OCI-LY3 (cell line): ENCODE results near the gene ST6GALNAC5.
A peak's percentile ranks its signal among the peaks of the same experiment; 100 is the strongest.

Source experiments
- H2AFZ ChIP-seq: fragments of 200-600, 300-600 bp; shearing (Covaris generic); 2 replicates; pipeline ENCODE4 v1.6.0; 2014; ENCODE audit warnings: antibody characterized with exemption, low read depth, low read length
- H3K27ac ChIP-seq: fragments of 200-600, 300-600 bp; sonication (generic); 2 replicates; pipeline ENCODE4 v1.5.1; 2014; ENCODE audit warnings: mild to moderate bottlenecking, low read length, moderate library complexity, mixed read lengths
- H3K27me3 ChIP-seq: fragments of 200-600, 300-600 bp; sonication (generic); 2 replicates; pipeline ENCODE4 v1.6.1; 2014; ENCODE audit warnings: low read depth, low read length, mixed read lengths
- H3K36me3 ChIP-seq: fragments of 200-600, 300-600 bp; sonication (generic); replicated peaks from 2 replicates; pipeline ENCODE3; 2014; ENCODE audit warnings: low read depth, low read length, mixed read lengths
- H3K4me1 ChIP-seq: fragments of 300-600, 200-600 bp; sonication (generic); 2 replicates; pipeline ENCODE4 v1.6.1; 2014; ENCODE audit warnings: low read length, mixed read lengths
- H3K4me2 ChIP-seq: fragments of 200-600, 300-600 bp; sonication (generic); 2 replicates; pipeline ENCODE4 v1.6.1; 2014; ENCODE audit warnings: low read length, mixed read lengths
- H3K4me3 ChIP-seq: fragments of 300-600, 200-600 bp; sonication (generic); 2 replicates; pipeline ENCODE4 v1.5.1; 2014; ENCODE audit warnings: antibody characterized with exemption, mild to moderate bottlenecking, low read length, moderate library complexity
- H3K79me2 ChIP-seq: fragments of 300-600, 200-600 bp; shearing (Covaris generic); 2 replicates; pipeline ENCODE4 v1.6.1; 2014; ENCODE audit warnings: mild to moderate bottlenecking, low read length, mixed read lengths
- H3K9ac ChIP-seq: fragments of 300-600, 200-600 bp; shearing (Covaris generic); 2 replicates; pipeline ENCODE4 v1.6.0; 2014; ENCODE audit warnings: mild to moderate bottlenecking, low read length, moderate library complexity
- H3K9me3 ChIP-seq: fragments of 200-600, 300-600 bp; shearing (Covaris generic); 2 replicates; pipeline ENCODE4 v1.6.1; 2014; ENCODE audit warnings: low read length, mixed read lengths; ENCODE audit not compliant: insufficient read depth
- H4K20me1 ChIP-seq: fragments of 200-600, 300-600 bp; sonication (generic); 2 replicates; pipeline ENCODE4 v1.6.1; 2016; ENCODE audit warnings: low read length, mixed read lengths; ENCODE audit not compliant: insufficient read depth
- CTCF ChIP-seq: fragments of 200-600, 300-600 bp; sonication (generic); IDR thresholded peaks from 2 replicates; pipeline ENCODE4 v1.5.1; 2014; ENCODE audit warnings: antibody characterized with exemption, low read length, low read depth
- EZH2phosphoT487 ChIP-seq: fragments of 200-600 bp; shearing (Covaris generic); IDR thresholded peaks from 2 replicates; pipeline ENCODE4 v1.6.1; 2018; ENCODE audit warnings: antibody characterized with exemption, mixed run types, low read depth

ST6GALNAC5 gene

GRCh38 chr1:76892675-76893074 lies 25.4 kb downstream of the ST6GALNAC5 start:
- H3K9ac ChIP-seq, result no peak overlapping the region
- no peaks in the 10 kb centered on the region for H3K79me2 ChIP-seq
- H3K36me3 ChIP-seq, result no peaks in the 10 kb centered on the region
- no peak for TF ChIP-seq CTCF
- TF ChIP-seq EZH2phosphoT487, result no peak
- H3K4me2 ChIP-seq, result no peak overlapping the region
- H3K9me3 ChIP-seq, result no peaks in the 10 kb centered on the region
- H3K27ac ChIP-seq, result no peak overlapping the region
- no peak overlapping the region for H3K4me3 ChIP-seq
- H3K4me1 ChIP-seq, result no peaks in the 10 kb centered on the region
- H3K27me3 ChIP-seq, result no peaks in the 10 kb centered on the region
- H4K20me1 ChIP-seq, result no peaks in the 10 kb centered on the region
- no peak overlapping the region for H2AFZ ChIP-seq

- no peaks in the 10 kb centered on the region for H3K4me1 ChIP-seq
- no peak overlapping the region for H3K27ac ChIP-seq
- H3K79me2 ChIP-seq, result no peaks in the 10 kb centered on the region
- no peak overlapping the region for H3K9ac ChIP-seq
- H3K27me3 ChIP-seq, result no peaks in the 10 kb centered on the region
- H4K20me1 ChIP-seq, result no peaks in the 10 kb centered on the region
- no peak overlapping the region for H3K4me3 ChIP-seq
- no peak overlapping the region for H3K4me2 ChIP-seq
- no peaks in the 10 kb centered on the region for H3K9me3 ChIP-seq
- no peaks in the 10 kb centered on the region for H3K36me3 ChIP-seq
- TF ChIP-seq EZH2phosphoT487, result no peak
- peak; percentile 63 for TF ChIP-seq CTCF
- H2AFZ ChIP-seq, result peak overlapping the region; percentile 74; the same call in 1 of the 2 replicates
Observed at GRCh38 chr1:76901158-76901767, 34.0 kb downstream of the ST6GALNAC5 start.

GRCh38 chr1:76905876-76906595 lies 38.8 kb downstream of the ST6GALNAC5 start:
- H3K9me3 ChIP-seq, result no peaks in the 10 kb centered on the region
- no peak overlapping the region for H3K4me2 ChIP-seq
- H3K4me3 ChIP-seq, result no peak overlapping the region

GRCh38 chr1:76909311-76909710 lies 42.0 kb downstream of the ST6GALNAC5 start:
- Histone ChIP-seq H3K4me1 (no peaks in the 10 kb centered on the region), H3K27ac (no peak overlapping the region), H3K9ac (no peak overlapping the region), H3K4me2 (no peak overlapping the region), H4K20me1 (no peaks in the 10 kb centered on the region), H3K4me3 (no peak overlapping the region), H3K9me3 (no peaks in the 10 kb centered on the region), H3K79me2 (no peaks in the 10 kb centered on the region), H3K36me3 (no peaks in the 10 kb centered on the region), H2AFZ (no peak overlapping the region), H3K27me3 (no peaks in the 10 kb centered on the region)
- TF ChIP-seq CTCF (no peak), EZH2phosphoT487 (no peak)

More at GRCh38 chr1:76905876-76906595, 38.8 kb downstream of the ST6GALNAC5 start:
- Histone ChIP-seq H3K9ac (no peak overlapping the region), H4K20me1 (no peaks in the 10 kb centered on the region), H2AFZ (no peak overlapping the region), H3K36me3 (no peaks in the 10 kb centered on the region), H3K27ac (no peak overlapping the region), H3K79me2 (no peaks in the 10 kb centered on the region), H3K4me1 (no peaks in the 10 kb centered on the region), H3K27me3 (no peaks in the 10 kb centered on the region)
- TF ChIP-seq CTCF (no peak), EZH2phosphoT487 (no peak)
